NCI-H345 treated with DMSO at 0.1 percent for 48 hours (cell line): ENCODE results near the gene MRM3.
"Not testable (repeated sequence)": the region's sequence is repeated elsewhere in the genome, so short reads cannot be mapped to it uniquely, and the experiment has no call there.

Source experiments
- DNase-seq: peaks from one replicate; lab custom pipeline; 2025; ENCODE audit not compliant: unreplicated experiment; lab: John Stamatoyannopoulos, UW

Gene MRM3

GRCh38 chr17:752620-753219, 29.4 kb upstream of the MRM3 start:
- DNase-seq, result peak; percentile 39

- no peak for DNase-seq
Measured at GRCh38 chr17:753418-753817, 28.7 kb upstream of the MRM3 start.

DNA sequence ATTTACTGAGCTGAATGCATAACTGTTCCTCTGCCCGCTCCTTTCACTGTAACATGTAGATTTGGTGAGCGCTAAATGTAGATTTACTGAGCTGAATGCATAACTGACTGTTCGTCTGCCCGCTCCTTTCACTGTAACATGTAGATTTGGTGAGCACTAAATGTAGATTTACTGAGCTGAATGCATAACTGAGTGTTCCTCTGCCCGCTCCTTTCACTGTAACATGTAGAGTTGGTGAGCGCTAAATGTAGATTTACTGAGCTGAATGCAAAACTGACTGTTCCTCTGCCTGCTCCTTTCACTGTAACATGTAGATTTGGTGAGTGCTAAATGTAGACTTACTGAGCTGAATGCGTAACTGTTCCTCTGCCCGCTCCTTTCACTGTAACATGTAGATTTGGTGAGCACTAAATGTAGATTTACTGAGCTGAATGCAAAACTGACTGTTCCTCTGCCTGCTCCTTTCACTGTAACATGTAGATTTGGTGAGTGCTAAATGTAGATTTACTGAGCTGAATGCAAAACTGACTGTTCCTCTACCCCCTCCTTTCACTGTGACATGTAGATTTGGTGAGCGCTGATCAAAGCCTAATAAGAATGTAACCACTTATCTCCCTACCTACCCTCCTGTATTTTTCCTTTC, 26.7 kb upstream of the MRM3 start:
- DNase-seq, result not testable (repeated sequence)

GRCh38 chr17:756010-756567, 26.1 kb upstream of the MRM3 start:
- DNase-seq, result not testable (repeated sequence)

DNA sequence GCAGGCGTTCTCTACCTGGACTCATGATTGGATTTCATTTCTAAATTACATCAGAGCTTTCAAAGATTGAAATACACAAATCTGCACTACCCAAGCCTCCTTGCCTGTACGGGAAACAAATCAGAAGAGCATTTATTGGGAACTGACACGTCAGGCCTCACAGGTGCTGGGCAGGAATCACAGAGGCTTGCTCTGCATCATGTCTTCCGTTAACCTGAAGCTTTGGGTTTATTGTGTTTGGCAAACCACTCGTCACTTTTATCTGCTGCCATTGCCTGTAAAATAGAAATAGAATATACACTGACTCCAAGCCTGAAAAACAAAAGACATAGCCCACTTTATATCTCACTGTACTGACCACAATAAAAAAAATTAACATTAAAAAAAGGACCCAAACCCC, 22.2 kb upstream of the MRM3 start:
- no peak for DNase-seq

DNA sequence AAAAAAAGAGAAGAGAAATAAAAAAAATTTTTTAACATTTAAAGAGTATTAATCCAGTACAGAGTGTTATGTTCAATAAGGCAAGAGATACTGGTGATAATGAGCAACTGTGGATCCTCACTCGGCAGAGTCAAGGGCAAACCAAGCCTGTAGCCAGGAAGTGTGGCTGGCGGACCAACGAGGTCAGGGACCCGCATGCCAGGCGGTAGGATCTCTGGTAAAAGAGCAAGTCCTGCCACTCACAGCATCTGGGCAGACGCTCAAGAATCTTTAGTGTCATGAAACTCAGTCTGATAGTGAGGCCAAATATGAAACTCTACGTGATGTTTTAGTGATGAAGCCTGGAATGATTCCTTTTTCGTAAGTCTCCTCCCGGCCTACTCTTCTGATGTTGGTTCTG, 21.8 kb upstream of the MRM3 start:
- DNase-seq, result no peak

GRCh38 chr17:767076-767475, 15.1 kb upstream of the MRM3 start:
- no peak for DNase-seq

DNA sequence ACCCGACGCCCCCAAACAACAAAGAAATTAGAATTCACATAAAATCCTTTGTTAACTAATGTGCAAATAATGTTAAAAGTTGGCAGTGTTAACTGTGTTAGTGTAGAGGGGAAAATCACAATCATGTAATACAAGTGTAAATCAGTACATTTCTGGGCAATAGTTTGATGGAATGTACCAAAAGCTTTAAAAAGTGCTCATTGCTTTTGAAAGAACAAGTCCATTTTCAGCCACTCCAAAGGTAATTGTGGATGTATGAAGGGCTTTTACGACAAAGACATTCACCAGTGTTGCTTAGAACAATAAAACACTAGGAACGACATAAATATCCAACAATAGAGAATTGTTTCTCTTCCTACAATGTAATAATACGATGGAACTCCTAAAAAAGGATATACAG, 9.1 kb upstream of the MRM3 start:
- DNase-seq, result no peak

DNA sequence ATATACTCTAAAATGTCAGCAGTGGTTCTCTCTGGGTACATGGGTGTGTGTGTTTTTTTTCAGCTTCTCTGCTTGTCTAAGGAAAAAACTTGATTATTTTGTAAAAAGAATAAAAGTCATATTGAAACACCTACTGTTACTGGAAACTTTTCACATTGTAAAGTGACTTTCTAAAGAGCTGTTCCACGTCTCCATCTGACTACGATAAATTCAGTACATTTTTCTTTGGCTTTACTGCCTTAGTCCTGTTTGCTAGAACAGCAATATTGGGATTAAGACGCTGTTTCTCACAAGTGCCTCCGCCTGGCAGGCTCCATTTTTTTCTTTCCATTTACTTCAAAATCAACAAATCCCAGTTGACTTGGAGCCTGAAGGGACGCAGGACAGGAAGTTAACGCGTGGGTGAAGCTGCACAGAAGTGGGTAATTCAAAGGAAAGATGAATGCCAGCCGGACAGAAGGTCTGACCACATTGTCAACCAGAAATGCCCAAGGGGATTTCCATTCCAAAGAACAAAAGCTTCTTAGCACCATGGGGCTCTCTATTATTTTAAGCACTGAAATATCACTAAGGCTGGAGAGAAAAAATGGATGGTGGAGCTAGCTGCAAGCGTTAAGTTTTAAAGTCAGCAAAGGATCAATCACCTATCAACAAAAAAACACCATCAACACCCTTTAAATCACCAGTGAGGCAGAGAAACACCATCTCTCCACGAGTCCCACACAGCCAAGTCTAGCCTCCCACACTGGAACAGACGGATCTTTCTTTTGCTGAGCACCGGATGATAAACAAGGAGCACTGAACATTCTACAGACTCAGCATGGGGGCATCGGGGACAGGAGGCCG, 8.5 kb upstream of the MRM3 start:
- DNase-seq, result no peak

DNA sequence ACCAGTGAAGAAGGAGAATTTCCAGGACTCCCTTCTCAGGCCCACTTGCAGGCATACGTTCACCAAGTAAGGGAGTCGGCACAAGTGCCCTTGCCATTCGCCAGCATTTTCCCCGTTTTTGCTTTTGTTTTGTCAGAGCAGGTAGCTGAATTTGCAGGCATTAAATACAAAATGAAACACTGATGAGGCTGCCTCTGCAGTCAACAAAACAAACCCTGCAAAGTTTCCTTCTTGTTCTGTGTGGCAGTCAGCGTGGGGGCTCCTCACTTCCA, 7.9 kb upstream of the MRM3 start:
- DNase-seq, result no peak

GRCh38 chr17:778096-778495, 4.1 kb upstream of the MRM3 start:
- DNase-seq, result no peak

GRCh38 chr17:784143-784542, 2.0 kb downstream of the MRM3 start:
- DNase-seq, result no peak

GRCh38 chr17:785901-786300, 3.7 kb downstream of the MRM3 start:
- DNase-seq, result not testable (repeated sequence)

- DNase-seq, result no peak
Measured at GRCh38 chr17:787641-788221, 5.6 kb downstream of the MRM3 start.

GRCh38 chr17:788551-788950, 6.4 kb downstream of the MRM3 start:
- DNase-seq, result no peak

- no peak for DNase-seq
Measured at GRCh38 chr17:789160-789840, 7.1 kb downstream of the MRM3 start.

- DNase-seq, result not testable (repeated sequence)
Measured at GRCh38 chr17:789931-790873, 8.0 kb downstream of the MRM3 start.

GRCh38 chr17:790874-791247, 8.7 kb downstream of the MRM3 start:
- not testable (repeated sequence) for DNase-seq

DNA sequence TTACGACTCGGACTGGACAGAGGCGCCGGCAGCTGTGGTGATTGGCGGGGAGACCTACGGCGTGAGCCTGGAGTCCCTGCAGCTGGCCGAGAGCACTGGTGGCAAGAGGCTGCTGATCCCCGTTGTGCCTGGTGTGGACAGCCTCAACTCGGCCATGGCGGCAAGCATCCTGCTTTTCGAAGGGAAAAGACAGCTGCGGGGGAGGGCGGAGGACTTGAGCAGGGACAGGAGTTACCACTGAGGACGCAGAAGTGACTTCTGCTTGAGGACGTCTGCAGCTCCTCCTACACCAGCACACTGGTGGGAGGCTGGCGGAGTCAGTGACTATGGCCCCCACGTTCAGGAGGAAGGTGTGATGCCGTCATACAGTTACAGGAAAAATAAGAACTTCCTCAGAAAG, 9.7 kb downstream of the MRM3 start:
- no peak for DNase-seq

GRCh38 chr17:792277-792676, 10.1 kb downstream of the MRM3 start:
- no peak for DNase-seq
